Small intestine (tissue), 7 donors: ENCODE measurements around the gene GIN1. TPM values are rescaled to one million over a fixed set of nuclear protein-coding genes. Genes with fewer than 3 reads are reported as not detected.

Experiments
- DNase-seq, 2 donors: peaks; one replicate each; pipeline versions ENCODE4 v3.0.0 to v3.0.0-alpha.2; 2013
- FAIRE-seq: peaks from 2 replicates; lab custom pipeline; 2012; peaks lifted over from hg19 to GRCh38; lab: Jason Lieb, UNC
- H3K27ac ChIP-seq, 3 donors: one replicate each; pipeline ENCODE4 v1.5.1; 2013; ENCODE audit warnings: low read length in 2 of 3, mild to moderate bottlenecking in 2 of 3, control low read depth in 1 of 3, inconsistent platforms in 1 of 3, low read depth in 1 of 3, moderate library complexity in 1 of 3
- H3K27me3 ChIP-seq, 3 donors: one replicate each; pipeline ENCODE4 v1.6.1; 2013; ENCODE audit warnings: low read length in 3 of 3, inconsistent platforms in 1 of 3; ENCODE audit not compliant: control insufficient read depth in 3 of 3, insufficient read depth in 3 of 3
- H3K36me3 ChIP-seq, 3 donors: one replicate each; pipeline ENCODE4 v1.6.1; 2013; ENCODE audit warnings: low read length in 3 of 3, inconsistent platforms in 1 of 3, low read depth in 1 of 3, mild to moderate bottlenecking in 1 of 3, moderate library complexity in 1 of 3; ENCODE audit not compliant: control insufficient read depth in 3 of 3, insufficient read depth in 2 of 3
- H3K4me1 ChIP-seq, 3 donors: one replicate each; pipeline ENCODE4 v1.6.1; 2013; ENCODE audit warnings: low read length in 2 of 3, inconsistent platforms in 1 of 3, low read depth in 1 of 3, mild to moderate bottlenecking in 1 of 3, moderate library complexity in 1 of 3; ENCODE audit not compliant: control insufficient read depth in 3 of 3, insufficient read depth in 2 of 3
- H3K4me3 ChIP-seq, 3 donors: one replicate each; pipeline ENCODE4 v1.5.1; 2013; ENCODE audit warnings: low read length in 3 of 3, control low read depth in 1 of 3, inconsistent platforms in 1 of 3, low read depth in 1 of 3, mild to moderate bottlenecking in 1 of 3, moderate library complexity in 1 of 3
- H3K9me3 ChIP-seq, 2 donors: one replicate each; pipeline ENCODE4 v1.6.1; 2013; ENCODE audit warnings: low read depth in 1 of 2, low read length in 1 of 2; ENCODE audit not compliant: control insufficient read depth in 2 of 2, insufficient read depth in 1 of 2
- WGBS, 3 donors: extraction: QIAGEN DNeasy Blood & Tissue Kit; methylation state at CpG; one replicate each; pipeline ENCODE4 v1.1.7; 2013; 5-methylcytosine and 5-hydroxymethylcytosine counted together
- polyA plus RNA-seq, 4 donors: library from polyadenylated mRNA; stranded (reverse) in 3 of 4; unstranded in 1 of 4; fragments of 200-250 nt in 3 of 4; fragments of 120-200 nt in 1 of 4; gene quantifications; one replicate each; pipeline versions ENCODE4 v1.2.1 to v1.2.3, GENCODE V29; 2013
- donor health status: healthy with polysubstance abuse.
- donor health status: control.
- donor health status: control.
- donor health status: Bipolar disorder and iron deficiency.
- donor health status: healthy.

Gene GIN1
- polyA plus RNA-seq, 4 donors = 2.7 to 7.2 (median 3.5) TPM

DNA sequence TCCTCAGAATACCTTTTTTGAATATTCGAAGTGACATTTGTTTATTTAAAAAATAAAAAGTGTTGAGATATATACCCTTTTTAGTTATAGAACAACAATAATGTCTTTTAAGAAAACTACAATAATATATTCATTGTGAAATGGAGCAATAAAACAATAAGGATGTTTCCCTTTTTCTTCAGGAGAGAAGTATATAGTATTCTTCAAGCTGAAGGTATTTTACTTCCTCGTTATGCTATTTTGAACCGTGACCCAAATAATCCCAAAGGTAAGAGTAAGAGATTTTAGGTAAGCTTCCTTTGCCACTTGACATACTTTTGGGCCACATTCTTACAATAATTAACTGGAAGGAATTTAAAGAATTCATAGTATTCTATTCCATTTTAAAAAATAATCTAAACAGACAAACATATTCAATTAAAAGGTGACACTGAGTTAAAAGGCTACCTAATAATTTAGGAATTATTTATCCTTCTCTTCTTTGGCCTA is 18.3 kb upstream of the GIN1 start:
- WGBS, 3 donors = 67 to 74% (median 67%) methylated on average over 3 of the region's 3 CpGs
- FAIRE-seq (no peak), DNase-seq (no peak)
- H3K36me3 ChIP-seq = peaks cover 2 to 19% (median 3%) of the 10 kb centered on the region in 3 donors
- H3K4me1 ChIP-seq = no peaks in the 10 kb centered on the region
- H3K9me3 ChIP-seq = no peaks in the 10 kb centered on the region
- H3K27me3 ChIP-seq = no peaks in the 10 kb centered on the region
- H3K4me3 ChIP-seq = no peak overlapping the region
- no peak overlapping the region for H3K27ac ChIP-seq

DNA sequence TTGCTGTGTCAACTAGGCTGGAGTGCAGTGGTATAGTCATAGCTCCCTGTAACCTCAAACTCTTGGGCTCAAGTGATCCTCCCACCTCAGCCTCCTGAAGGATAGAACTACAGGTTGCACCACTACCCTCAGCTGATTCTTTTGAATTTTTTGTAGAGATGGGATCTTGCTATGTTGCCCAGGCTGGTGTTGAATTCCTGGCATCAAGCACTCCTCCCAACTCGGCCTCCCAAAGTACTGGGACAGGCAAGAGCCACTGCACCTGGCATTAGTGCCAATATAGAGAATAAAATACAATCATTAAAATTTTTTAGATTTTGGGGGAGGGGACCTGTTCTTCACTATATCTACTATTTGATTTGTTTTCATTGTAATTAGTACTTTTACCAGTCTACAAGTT is 15.5 kb upstream of the GIN1 start:
- H3K4me1 ChIP-seq = no peaks in the 10 kb centered on the region
- no peak for DNase-seq
- no peak for FAIRE-seq
- H3K27ac ChIP-seq = no peak overlapping the region
- peaks cover 2 to 9% (median 5%) of the 10 kb centered on the region in 3 donors for H3K36me3 ChIP-seq
- no peaks in the 10 kb centered on the region for H3K27me3 ChIP-seq
- no peaks in the 10 kb centered on the region for H3K9me3 ChIP-seq
- H3K4me3 ChIP-seq = no peak overlapping the region
- WGBS, 3 donors = 92 to 96% (median 95%) methylated on average over 1 of the region's 1 CpG

DNA sequence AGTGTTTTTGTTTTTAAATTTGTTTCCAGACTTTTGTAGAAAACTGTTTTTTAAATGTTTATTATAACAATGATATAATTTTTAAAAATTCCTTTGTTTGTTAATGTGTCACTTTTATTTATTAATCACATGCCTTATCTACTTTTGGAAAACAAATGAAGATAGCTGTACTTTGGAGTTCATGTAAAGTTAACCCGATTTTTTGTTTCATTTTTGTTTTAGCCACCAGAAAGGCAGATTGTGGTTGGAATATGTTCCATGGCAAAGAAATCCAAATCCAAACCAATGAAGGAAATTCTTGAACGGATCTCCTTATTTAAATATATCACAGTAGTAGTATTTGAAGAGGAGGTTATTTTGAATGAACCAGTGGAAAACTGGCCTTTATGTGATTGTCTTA is 13.3 kb upstream of the GIN1 start:
- no peaks in the 10 kb centered on the region for H3K9me3 ChIP-seq
- no peak overlapping the region for H3K4me3 ChIP-seq
- H3K27me3 ChIP-seq = no peaks in the 10 kb centered on the region
- H3K4me1 ChIP-seq = no peaks in the 10 kb centered on the region
- DNase-seq (no peak), FAIRE-seq (peak; percentile 86)
- H3K36me3 ChIP-seq = peaks cover 0 to 8% (median 5%) of the 10 kb centered on the region in 3 donors
- H3K27ac ChIP-seq = no peak overlapping the region
- WGBS, 3 donors = 34 to 57% (median 37%) methylated on average over 2 of the region's 2 CpGs

DNA sequence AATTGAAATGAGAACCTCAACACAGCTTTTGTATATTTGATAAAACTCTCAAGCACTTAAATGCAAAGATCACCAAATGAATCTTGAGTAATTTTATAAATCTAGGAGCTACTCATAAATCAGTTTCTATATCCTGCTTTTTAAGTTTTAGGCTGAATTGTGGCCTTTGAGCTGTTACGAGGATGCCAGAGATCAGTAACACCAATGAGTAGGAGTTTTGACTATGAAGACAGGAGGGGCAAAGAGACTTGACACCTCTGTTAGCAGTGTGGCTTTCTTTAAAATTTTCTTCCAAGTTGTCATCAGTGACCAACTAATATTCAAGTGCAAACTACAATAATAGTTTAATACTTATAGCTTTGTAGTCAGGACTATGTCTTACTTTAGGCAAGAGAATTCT is 12.7 kb upstream of the GIN1 start:
- H3K27me3 ChIP-seq = no peaks in the 10 kb centered on the region
- H3K27ac ChIP-seq = no peak overlapping the region
- H3K9me3 ChIP-seq = no peaks in the 10 kb centered on the region
- no peaks in the 10 kb centered on the region for H3K4me1 ChIP-seq
- DNase-seq (no peak), FAIRE-seq (no peak)
- H3K4me3 ChIP-seq = no peak overlapping the region
- H3K36me3 ChIP-seq = peaks cover 0 to 8% (median 5%) of the 10 kb centered on the region in 3 donors
- 83 to 94% (median 90%) methylated on average over 1 of the region's 1 CpG for WGBS, 3 donors

DNA sequence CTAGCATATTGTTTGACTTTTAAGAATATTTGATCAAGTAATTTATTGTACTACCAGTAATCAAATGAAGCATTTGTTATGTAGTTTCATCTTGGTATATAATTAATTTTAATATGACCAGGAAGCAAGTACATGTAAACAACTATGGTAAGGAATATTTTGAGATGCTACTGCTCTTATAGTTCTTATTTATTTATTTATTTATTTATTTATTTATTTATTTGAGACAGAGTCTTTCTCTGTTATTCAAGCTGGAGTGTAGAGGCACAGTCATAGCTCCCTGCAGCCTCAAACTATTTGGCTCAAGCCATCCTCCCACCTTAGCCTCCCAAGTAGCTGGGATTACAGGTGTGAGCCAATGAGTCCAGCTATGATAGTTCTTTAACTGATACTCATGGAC is 8.3 kb upstream of the GIN1 start:
- DNase-seq (no peak), FAIRE-seq (no peak)
- no peak overlapping the region for H3K4me3 ChIP-seq
- H3K27me3 ChIP-seq = no peaks in the 10 kb centered on the region
- peaks cover 0 to 3% (median 2%) of the 10 kb centered on the region in 3 donors for H3K36me3 ChIP-seq
- no peaks in the 10 kb centered on the region for H3K4me1 ChIP-seq
- H3K9me3 ChIP-seq = no peaks in the 10 kb centered on the region
- H3K27ac ChIP-seq = no peak overlapping the region

DNA sequence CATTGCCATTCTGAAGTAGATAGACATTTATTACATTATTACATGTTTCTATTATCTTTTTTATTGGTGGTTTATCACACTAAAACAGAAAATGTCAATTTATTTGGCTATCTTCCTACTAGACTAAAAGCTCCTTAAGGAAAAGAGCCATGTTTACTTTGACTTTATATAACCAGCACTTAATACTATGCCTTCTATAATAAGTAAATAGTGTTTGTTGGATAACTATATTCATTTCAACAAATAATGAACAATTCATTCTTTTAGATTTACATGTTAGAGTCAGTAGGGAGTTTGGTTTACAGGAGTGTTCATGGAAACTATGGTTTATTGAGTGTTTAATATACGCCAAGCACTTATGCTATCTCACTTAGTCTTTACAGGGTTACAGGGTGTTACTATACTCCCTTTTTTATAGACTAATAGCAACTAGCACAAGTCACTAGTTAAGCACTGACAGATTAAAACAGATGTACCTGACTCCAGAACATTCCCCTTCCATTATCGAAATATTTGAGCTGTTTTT is 7.4 kb upstream of the GIN1 start:
- 88 to 91% (median 89%) methylated on average over 2 of the region's 2 CpGs for WGBS, 3 donors
- H3K36me3 ChIP-seq = peaks cover 0 to 3% (median 2%) of the 10 kb centered on the region in 3 donors
- FAIRE-seq (no peak), DNase-seq (peak in 1 of 2 donors; percentile 13)
- no peaks in the 10 kb centered on the region for H3K27me3 ChIP-seq
- H3K4me3 ChIP-seq = no peak overlapping the region
- no peaks in the 10 kb centered on the region for H3K9me3 ChIP-seq
- no peak overlapping the region for H3K27ac ChIP-seq
- peaks cover 0 to 4% (median 0%) of the 10 kb centered on the region in 3 donors for H3K4me1 ChIP-seq

DNA sequence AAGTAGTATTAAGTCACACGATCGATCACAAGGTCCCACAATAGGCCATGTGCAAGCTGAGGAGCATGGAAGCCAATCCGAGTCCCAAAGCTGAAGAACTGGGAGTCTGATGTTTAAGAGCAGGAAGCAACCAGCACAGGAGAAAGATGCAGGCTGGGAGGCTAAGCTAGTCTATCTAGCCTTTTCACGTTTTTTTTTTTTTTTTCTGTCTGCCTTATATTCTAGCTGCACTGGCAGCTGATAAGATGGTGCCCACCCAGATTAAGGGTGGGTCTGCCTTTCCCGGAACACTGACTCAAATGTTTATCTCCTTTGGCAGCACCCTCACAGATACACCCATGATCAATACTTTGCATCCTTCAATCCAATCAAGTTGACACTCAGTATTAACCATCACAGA is 6.6 kb upstream of the GIN1 start:
- Histone ChIP-seq H3K4me3 (no peak overlapping the region), H3K9me3 (no peaks in the 10 kb centered on the region), H3K27me3 (no peaks in the 10 kb centered on the region), H3K36me3 (peaks cover 0 to 3% (median 2%) of the 10 kb centered on the region in 3 donors), H3K4me1 (peaks cover 0 to 8% (median 0%) of the 10 kb centered on the region in 3 donors), H3K27ac (no peak overlapping the region)
- DNase-seq (no peak), FAIRE-seq (no peak)
- WGBS, 3 donors = 66 to 87% (median 76%) methylated on average over 5 of the region's 5 CpGs

DNA sequence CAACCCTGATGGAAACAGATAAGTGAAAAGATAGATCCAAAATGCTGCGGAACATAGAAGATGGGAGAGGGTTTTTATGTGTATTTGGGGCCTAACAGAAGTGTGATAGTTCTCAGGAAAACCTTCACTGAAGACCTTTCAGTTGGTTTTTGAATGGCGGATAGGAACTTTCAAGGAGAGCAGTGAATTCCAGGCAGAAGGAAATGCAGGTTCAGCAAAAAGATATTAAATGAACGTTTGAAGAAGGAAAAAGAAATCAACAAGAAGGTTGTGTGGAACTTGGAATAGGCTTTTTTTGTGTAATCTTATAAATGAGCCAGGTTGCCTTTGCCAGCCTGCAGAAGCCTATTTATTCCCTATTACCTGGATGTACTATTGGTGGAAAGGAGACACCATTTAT is 2.3 kb upstream of the GIN1 start:
- DNase-seq = no peak
- Histone ChIP-seq H3K36me3 (peaks cover 0 to 2% (median 0%) of the 10 kb centered on the region in 3 donors), H3K27me3 (no peaks in the 10 kb centered on the region), H3K9me3 (no peaks in the 10 kb centered on the region), H3K4me1 (peaks cover 0 to 8% (median 0%) of the 10 kb centered on the region in 3 donors), H3K27ac (no peak overlapping the region), H3K4me3 (no peak overlapping the region)
- 39 to 70% (median 57%) methylated on average over 3 of the region's 3 CpGs for WGBS, 3 donors
- no peak for FAIRE-seq
